NOMO-1 treated with DMSO at 0.1 percent for 48 hours (cell line): ENCODE data around the gene CREBBP.

Experiments
- DNase-seq: peaks from one replicate; lab custom pipeline; 2025; ENCODE audit not compliant: unreplicated experiment; lab: John Stamatoyannopoulos, UW

CREBBP gene

DNA sequence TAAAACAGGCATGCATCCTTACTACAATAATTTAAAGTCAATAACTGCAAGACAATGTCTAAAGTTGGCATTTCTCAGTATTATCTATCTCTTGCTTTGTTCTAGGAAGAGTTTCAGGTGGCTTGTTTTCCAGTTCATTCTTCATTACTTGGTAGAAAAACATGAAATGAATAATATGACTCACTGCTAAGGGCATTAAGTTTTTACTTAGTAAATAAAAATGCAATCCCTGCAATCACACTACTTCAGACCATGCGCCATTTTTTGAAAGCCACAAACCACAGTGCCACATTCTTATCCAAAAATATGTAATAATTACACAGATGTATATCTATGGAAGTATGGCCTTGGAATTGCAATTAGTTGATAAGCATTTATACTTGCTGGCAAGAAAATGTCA lies 55.4 kb downstream of the CREBBP start:
- no peak for DNase-seq

DNA sequence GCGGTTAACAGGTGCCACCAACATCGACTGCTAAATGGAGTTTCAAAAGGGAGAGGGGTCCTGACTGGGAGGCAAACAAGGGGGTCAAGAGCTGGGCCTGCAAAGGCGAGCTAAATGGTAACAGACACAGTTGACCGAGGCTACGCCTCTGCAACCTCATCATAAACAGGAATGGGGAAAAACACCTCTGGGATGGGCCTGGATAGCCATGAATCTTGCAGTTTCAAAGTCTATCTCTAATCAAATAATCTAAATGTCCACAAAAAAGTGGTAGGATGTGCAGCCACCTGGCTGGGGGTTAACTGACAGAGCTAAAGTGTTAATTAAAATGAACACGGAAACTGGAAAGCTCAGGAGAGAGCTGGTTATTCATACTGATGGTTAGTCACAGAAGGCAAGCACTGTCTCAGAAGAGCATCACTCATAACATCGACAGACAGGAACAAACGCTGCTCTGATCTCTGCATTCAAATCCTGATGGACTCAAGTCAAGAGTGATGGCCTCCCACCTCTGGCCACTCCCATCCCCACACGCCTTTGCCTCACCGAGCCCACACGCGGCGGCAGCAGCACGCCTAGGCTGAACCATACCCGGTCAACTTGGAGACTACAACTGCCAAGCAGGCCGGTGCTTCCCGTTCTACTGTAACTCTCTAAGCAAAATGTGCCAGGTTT lies 56.3 kb downstream of the CREBBP start:
- DNase-seq, result no peak

DNA sequence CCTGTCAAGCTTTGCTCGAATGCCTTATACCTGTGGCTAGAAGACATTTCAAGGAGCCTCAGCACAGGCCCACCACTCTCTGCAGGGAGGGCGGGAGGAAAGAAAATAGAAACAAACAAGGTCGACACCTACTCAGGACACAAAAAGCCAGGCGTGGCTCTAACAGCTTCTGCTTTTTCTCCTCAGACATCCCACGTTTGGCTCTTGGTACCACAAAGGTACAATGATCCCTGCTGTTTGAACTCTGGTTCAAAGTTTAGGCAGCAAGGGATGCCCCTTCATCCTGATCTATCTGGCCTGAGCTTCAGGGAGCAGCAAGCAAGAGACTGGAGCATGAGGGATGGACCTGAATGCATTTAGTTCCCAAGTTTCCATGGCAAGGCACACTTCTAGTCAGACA lies 57.1 kb downstream of the CREBBP start:
- no peak for DNase-seq

DNA sequence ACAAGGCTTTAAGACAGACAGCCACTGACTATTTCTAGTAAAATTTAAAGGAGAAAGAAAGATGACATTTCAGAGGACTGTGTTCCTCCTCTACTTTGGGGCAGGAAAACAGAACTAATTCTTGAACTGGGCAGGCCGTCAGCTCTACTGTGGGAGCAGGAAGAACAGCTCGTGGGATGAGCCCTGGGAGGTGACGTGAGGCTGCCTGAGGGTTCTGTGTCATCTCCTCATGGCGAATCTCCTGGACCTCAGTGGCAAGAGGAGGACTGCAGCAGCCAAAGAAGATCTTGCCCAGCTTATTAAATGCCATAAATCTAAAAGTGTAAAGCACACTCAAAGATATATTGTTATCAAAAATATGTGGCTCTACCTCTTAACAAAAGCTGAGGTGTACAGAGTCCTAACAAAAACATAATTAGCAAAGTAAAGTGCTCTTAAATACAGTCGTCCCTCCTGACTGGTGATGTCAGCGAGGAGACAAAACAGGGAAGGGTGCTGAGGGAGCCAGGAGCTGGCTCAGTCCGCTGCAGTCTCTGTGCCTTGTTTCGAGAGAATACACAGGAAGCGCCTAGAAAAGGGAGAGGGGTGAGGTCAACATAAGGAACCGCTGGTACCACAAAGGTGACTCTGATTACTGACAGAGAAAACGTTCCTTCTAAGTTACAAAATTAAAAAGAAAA lies 58.0 kb downstream of the CREBBP start:
- no peak for DNase-seq

DNA sequence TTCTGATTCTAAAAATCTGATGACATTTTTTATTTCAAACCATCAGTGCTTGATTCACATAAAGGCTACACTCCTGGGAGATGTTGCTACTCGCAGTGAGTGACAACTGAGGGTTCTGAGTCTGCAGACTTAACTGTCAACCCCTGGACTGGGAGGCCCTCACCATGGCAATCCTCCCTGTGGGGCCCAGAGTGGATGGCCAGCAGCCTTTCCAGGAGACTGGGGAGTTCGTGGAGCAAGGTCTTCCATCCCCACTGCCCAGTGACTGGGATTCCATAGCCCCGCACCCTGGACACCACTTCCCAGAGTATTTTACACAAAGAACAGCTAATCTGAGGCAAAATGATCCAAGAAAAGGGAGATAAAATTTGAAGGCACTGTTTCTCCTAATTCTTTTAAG lies 59.3 kb downstream of the CREBBP start:
- no peak for DNase-seq

DNA sequence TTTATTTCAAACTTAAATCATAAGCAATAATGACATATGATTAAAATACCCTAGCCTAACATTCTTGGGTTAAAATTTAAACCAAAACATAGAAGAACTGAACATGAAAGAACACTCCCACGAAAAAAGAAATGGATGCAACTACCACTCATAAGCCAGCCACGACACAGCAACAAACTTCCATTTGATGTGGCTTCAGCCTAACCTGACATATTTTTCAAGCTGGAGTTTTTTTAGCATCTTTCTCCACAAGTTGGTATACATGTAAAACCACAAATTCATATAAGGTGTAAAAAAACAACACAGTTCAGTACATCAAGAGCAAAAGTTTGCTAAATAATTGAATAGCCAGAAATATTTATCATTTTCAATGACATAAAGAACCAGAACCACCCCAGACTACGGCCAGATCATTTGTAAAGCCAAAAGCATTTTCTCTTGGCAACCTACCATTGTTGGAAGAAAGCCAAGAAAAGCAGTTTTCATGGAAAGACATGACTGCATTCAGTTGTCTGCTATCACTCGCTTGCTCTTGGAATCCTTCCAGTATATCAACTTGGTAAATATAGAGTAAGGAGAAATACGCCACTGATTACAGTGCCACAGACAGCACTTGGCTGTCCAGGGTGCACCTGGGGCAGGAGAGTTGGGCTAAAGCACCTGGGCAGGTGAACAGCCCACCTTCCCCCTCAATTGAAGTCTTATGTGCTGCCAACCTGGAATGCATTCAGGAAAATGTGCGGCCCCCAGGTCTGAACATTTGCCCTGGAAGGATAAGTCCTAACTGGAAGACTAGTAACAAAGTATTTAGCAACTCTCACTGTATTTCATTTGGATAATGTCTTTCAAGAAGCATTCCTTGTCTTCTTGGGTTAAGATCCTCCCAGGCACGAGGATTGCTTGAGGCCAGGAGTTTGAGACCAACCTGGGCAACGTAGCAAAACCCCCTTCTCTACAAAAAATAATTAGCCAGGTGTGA lies 60.5 kb downstream of the CREBBP start:
- DNase-seq, result no peak

DNA sequence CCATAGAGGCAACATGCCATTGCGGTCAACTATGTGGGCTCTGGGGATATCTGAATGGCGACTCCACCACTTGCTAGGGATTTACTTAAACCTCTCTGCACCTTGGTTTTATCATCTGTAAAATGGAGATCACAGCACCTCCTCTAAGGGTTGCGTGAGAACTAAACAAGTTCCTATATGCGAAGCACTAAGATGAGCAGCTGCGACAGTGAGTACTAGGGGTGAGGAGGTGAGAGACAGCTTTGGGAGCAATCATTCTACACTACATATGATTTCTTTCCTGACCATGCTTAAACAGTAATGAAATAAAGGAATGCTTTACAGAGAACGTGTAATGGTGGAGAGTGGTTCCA lies 61.4 kb downstream of the CREBBP start:
- DNase-seq, result no peak

DNA sequence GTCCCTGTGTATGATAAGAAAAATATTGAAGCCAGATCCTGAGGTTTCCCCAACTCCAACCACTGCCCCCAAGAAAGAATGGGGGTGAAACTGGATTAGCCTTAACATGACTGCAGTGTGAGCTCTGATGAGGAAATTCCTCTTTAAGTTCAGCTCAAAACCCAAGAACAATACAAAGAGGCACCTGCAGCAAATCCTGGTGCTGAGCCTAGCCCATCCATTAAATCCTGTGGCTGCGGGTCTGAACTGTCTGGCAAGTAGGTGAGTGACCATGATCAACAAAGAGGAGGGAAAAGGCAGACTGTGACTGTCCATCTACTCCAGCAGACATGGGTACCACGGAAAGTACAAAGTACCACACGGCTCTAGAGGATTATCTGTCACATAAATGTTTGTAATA lies 64.2 kb downstream of the CREBBP start:
- DNase-seq, result no peak

DNA sequence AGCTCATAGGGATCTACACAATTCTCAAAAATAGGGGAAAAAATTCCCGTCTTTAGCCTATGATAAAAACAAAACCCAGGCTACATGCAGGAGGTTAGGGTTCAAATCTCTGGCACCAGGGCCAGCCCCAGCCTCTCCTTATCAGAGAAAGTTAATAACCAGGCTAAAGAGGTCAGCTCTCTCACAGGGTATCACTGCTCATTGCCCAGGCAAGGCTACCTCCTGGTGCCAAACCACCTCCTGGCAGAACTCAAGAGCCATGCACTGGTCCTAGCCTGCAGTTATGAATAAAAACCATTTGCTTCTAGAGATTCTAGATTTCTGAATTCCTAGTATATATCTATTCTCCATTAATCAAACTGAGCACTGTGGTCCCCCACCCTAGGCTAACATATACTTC lies 65.8 kb downstream of the CREBBP start:
- DNase-seq, result no peak

DNA sequence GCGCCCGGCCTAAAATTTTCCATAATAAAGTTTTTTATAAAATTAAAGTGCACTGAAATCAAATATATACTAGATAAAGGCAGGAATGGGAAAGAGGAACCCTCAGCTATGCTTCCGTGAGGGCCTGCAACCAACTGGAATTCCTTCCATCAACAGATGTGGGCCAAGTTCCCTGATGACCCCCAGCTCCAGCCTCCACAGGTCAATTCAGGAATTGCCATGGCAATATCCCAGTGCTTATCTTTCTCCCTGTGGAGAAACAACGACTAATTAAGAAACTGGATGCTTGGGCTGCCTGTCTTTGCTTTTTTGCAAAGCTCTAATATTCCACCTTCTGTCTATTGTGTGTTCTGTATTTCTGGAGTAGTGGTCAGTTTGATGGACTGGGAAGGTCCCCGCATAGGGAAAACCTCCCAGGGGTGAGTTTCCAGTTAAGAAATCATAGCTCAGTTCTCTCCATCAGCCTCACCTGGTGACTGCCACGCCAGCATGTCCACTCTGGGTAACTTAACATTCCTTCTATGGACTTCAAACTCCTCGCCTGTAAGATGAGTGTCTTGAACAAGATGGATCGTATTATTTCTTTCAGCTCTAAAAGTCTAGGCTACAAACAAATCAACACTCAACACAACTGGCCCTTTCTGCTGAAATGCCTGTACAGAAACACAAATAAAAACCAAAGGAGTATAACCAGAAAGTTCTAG lies 67.9 kb downstream of the CREBBP start:
- DNase-seq, result no peak

DNA sequence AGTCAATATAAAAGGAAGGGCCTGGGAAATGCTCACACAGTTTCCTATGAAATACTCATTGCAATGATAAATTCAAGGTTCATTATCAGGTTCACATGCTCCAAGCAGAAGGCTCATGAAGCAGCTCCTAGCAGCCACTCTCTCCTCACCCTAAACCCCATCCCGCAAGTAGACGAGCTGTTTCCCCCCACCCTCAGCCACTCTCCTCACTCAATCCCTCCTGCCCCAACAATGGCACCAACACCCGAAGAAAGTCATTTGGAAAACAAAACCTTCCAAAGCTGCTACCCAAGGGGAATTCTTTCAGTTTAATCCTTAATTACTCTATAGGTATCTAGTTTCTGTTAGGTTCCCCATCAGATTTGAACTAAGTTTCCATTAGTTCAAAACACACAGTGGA lies 69.7 kb downstream of the CREBBP start:
- no peak for DNase-seq

DNA sequence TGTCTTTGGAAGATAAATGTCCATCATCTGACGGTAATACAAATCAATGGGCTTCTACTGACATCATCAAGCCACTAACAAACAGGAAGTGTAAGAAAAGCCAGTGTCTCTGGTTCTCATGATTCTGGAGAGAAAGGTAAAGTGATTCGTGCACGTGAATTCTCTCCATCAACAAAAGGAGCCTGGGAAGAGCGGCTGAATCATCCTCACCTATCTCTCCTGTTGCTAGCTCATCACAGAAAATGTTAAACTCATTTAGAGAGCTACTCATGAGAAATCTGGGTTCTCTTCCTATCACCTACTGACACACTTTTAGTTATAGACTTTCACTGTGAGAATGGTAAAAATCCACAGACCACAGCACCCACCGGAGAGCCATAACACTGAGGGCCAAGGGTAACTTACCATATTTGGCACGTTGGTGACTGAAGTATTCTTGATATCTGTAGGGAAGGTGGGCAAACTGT lies 70.3 kb downstream of the CREBBP start:
- DNase-seq, result no peak

DNA sequence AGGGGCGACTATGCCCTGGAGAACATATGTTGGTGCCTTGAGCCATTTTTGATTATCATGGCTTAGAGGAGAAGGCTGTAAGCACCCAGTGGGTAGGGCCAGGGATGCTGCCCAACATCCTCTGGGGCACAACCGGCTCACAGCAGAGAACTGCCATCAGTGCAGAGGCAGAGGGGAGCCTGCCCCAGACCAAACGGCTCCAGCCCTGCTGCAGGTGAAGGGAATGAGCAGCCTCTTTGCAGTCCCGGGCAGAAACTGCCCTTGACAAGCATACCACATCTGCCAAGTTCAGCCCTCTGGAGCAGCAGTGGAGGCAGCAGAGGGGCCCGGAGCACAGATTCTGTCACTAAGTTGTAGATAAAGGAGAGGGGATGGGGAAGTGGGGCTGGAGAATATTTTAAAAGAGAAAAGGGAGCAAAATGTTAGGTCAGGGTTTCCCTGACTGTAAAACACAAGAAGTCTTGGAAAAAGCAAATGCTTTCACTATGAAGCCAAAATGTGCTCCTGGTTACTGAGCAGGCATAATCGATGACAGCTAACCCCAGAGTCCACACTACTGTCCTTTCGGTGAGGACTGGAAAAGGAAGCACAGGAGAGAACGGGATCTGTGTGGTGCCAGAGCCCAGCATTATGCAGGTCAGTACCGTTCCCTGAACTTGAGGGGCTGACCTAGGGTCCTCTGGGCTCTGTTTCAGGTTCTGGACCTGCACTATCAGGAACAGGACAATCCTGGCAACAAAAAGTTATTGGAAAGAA lies 72.0 kb downstream of the CREBBP start:
- DNase-seq, result no peak

DNA sequence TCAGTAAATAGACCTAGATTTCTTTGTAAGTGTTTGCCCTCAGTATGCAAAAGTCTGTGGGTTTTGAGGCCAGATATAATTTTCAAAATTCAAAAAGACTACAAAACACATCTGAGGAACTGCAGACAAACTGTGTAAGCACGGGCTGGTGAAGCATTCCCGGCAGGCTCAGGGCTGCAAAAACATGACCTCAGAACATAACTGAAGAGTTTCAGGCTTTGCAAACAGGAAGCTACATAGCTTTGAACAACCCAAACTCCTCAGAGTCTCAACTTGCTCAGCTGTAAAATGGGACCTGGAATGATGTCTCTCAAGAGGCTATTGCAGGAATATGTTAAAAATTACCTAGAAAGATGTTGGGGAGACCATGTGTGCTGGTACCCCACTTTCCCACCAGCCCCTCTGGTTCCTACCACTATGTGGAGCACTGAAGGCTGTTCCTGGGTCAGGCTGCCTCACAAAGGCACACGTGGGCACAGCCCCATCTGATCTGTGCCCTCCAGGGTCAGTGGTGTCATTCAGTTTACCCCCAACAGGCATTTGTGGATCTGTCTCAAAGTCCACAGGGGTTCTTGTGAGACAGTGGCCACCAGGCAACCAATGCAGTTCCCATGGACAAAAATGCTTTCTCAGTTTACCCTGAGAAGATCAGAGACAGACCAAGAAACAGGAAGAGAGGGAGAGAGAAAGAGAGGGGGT lies 72.9 kb downstream of the CREBBP start:
- DNase-seq, result no peak

DNA sequence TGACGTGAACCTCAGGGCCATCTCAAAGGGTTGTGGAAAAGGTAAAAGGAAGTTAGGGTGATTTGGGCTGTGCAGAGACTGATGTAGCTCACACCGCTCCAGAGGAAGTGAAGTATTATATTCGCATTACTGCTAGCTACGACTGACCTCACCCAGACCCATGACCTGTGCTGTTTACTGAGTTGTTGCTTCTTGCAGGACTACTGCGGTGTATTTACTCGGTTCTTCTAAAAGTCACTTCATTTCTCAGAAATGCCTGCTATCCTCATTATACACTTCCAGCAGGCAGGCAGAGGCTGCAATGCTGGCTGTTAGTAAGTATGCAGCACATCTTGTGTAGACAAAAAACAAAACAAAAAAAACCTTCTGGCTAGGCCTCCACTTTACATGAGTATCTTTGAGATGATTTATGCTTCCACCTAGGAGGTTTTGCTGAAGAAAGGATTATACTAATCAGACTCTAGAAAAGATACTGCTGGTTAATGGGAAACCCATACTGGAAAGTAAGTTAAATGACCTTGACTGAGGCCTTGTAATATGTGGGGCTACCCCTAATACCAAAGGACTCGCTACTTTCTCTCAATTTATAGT lies 76.0 kb downstream of the CREBBP start:
- DNase-seq, result no peak

DNA sequence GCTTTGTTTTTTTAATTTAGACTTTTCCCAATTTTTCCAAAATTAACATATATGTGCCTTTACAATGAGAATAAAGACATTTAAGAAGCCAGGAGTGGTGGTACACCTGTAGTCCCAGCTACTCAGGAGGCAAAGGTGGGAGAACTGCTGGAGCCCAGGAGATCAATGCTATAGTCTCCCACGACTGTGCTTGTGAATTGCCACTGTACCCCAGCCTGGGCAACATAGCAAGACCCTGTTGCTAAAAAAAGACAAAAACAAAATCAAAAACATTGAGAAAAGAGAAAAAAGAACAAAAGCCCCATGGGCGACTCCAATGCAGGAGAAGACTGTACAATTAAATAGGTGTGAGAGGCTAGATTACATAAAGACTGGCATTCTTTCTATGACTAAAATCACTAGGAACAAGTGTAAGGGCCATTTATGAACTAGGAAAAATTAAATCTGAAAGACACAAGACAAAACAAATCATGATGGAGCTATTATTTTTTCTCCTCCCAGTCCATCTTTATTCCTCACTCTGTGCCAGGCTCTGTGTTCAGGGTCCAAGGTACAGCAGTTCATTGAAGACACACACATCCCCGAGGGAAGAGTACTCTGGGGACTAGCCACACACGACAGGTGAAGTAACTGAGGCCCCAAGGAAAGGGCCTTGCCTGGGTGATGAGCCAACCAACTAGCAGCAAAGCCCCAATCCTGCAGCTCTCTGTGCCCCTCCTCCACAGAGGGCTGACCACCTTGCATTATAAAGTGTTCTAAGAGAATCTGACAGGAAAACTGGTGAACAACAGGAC lies 79.8 kb downstream of the CREBBP start:
- no peak for DNase-seq

DNA sequence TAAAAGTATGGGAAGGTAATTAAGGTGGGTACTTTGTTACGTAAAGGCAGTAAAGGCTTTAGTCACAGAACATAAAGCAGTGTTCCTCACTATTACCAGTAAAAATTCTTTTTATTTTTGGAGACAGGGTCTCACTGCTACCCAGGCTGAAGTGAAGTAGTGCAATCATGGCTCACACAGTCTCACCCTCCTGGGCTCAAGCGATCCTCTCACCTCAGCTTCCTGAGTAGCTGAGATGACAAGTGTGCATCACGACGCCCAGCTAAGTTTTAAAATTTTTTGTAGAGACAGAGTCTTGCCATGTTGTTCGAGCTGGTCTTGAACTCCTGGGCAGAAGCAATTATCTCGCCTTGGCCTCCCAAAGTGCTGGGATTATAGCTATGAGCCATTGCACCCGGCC lies 80.5 kb downstream of the CREBBP start:
- no peak for DNase-seq

DNA sequence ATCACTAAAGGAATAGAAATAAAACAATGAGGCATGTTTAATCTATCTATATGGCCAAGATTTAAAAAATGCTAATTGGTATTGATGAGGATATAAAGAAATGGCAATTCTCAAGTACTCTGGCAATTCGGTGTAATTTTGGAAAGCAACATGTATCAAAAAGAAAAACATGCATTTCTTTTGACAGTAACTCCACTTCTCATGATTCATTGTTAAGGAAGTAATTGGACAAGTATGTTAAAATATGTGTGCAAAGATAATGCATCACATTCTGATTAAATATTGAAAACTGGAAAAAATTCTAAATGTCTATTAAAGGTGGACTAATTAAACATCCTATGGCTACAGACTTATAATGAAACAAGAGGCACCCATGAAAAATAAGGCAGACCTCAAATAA lies 81.2 kb downstream of the CREBBP start:
- no peak for DNase-seq

DNA sequence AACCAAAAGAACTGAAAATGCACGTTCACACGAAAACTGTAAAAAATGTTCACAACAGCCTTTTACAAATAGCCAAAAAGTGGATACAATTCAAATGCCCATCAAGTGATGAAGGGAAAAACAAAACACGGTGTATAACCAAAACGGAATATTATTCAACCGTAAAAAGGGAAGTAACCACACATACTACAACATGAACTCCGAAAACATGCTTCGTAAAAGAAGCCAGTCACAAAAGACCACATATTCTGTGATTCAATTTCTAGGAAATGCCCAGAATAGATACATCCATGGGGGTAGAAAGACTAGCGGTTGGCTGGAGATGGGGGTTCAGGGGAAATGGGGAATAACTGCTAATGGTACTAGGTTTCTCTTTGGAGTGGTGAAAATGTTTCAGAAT lies 81.7 kb downstream of the CREBBP start:
- no peak for DNase-seq
